K562 (cell line): Measurements from ENCODE around the gene PIGC. TPM values are rescaled to one million over a fixed set of nuclear protein-coding genes. Genes with fewer than 3 reads are reported as not detected.

ENCODE experiments used
- E2F3 ChIP-seq: fragments of 250-450 bp; sonication (Bioruptor Pico); IDR thresholded peaks from 2 replicates; pipeline ENCODE4 v1.4.0; 2020; ENCODE audit warnings: mild to moderate bottlenecking
- GATAD2A ChIP-seq: fragments of 450-650 bp; IDR thresholded peaks from 2 replicates; pipeline ENCODE4 v1.6.1; 2017
- HDAC1 ChIP-seq, 2 experiments: fragments of 450-650 bp; IDR thresholded peaks; 2 replicates each; pipeline ENCODE4 v1.6.1; 2016 to 2017; ENCODE audit warnings: inconsistent platforms in 1 of 2, mild to moderate bottlenecking in 1 of 2, moderate library complexity in 1 of 2
- KDM5B ChIP-seq: fragments of 200-600 bp; sonication (generic); IDR thresholded peaks from 2 replicates; pipeline ENCODE4 v1.6.1; 2012; ENCODE audit warnings: low read depth, mild to moderate bottlenecking, moderate library complexity, low read length, control low read depth, inconsistent platforms; ENCODE audit not compliant: insufficient replicate concordance
- KLF6 ChIP-seq: fragments of 250-450 bp; sonication (Bioruptor Pico); IDR thresholded peaks from 2 replicates; pipeline ENCODE4 v1.4.0; 2020; ENCODE audit warnings: mild to moderate bottlenecking, moderate library complexity, borderline replicate concordance
- NCOA1 ChIP-seq: fragments of 450-650 bp; IDR thresholded peaks from 2 replicates; pipeline ENCODE4 v1.6.1; 2016; ENCODE audit warnings: low read depth
- NFE2L1 ChIP-seq: fragments of 450-650 bp; IDR thresholded peaks from 2 replicates; pipeline ENCODE4 v1.6.1; 2016; ENCODE audit warnings: missing genetic modification characterization, low read depth, mild to moderate bottlenecking, missing compliant biosample characterization, moderate library complexity, borderline replicate concordance
- SRSF9 ChIP-seq: fragments of 200-400 bp; formaldehyde crosslinking; IDR thresholded peaks from 2 replicates; pipeline ENCODE4 v1.6.1; 2017; ENCODE audit warnings: low read depth, low read length, borderline replicate concordance
- ZNF12 ChIP-seq: sonication (generic); formaldehyde crosslinking; IDR thresholded peaks from 2 replicates; pipeline ENCODE4 v1.4.0; 2020; ENCODE audit warnings: mild to moderate bottlenecking, missing genetic modification reagents
- ZNF239 ChIP-seq: fragments of 250-450 bp; sonication (Bioruptor Pico); IDR thresholded peaks from 2 replicates; pipeline ENCODE4 v1.4.0; 2020; ENCODE audit warnings: mild to moderate bottlenecking
- ZNF354B ChIP-seq: fragments of 250-450 bp; sonication (Bioruptor Pico); IDR thresholded peaks from 2 replicates; pipeline ENCODE4 v1.4.0; 2020
- polyA plus RNA-seq, 8 experiments: library from polyadenylated mRNA; depleted of rRNA in 4 of 8; stranded (reverse) in 5 of 8; unstranded in 3 of 8; fragments of >200 nt; fragmentation: Nextera tagmentation in 2 of 8; fragmentation: Illumina TruSeq in 1 of 8; extraction: Ambion mirVana in 2 of 8; extraction: Trizol in 1 of 8; gene quantifications; 2 replicates each; pipeline versions ENCODE4 v1.2.1 to v1.2.3, GENCODE V29; 2011 to 2014; ENCODE audit warnings: inconsistent platforms in 1 of 8, missing spikeins in 1 of 8
- total RNA-seq, 7 experiments: library from RNA; depleted of rRNA in 6 of 7; stranded (reverse); fragments of >200 nt in 6 of 7; fragmentation: Illumina TruSeq in 2 of 7; extraction: Trizol in 2 of 7; gene quantifications; 2 replicates each; pipeline versions ENCODE4 v1.2.1 to v1.2.3, GENCODE V29; 2011 to 2021; ENCODE audit warnings: low replicate concordance in 1 of 7
- TF ChIP-seq, protein P1 (sequence below), 3 experiments: fragments of 200-800 bp in 1 of 3; sonication (Bioruptor generic) in 1 of 3; sonication (generic) in 1 of 3; formaldehyde crosslinking in 1 of 3; IDR thresholded peaks; 2 replicates each; pipeline versions ENCODE4 v1.6.1 to v1.8.0; 2016 to 2022; ENCODE audit warnings: mild to moderate bottlenecking in 2 of 3, missing compliant biosample characterization in 2 of 3, missing genetic modification characterization in 2 of 3, missing genetic modification reagents in 1 of 3
- TF ChIP-seq, protein P2 (sequence below): fragments of 450-650 bp; formaldehyde crosslinking; IDR thresholded peaks from 2 replicates; pipeline ENCODE4 v1.4.0; 2022; ENCODE audit warnings: mild to moderate bottlenecking, moderate library complexity
- TF ChIP-seq, protein P3 (sequence below), 3 experiments: fragments of 200-800 bp in 1 of 3; fragments of 250-450 bp in 1 of 3; fragments of 450-650 bp in 1 of 3; sonication (Bioruptor Pico) in 1 of 3; sonication (Bioruptor generic) in 1 of 3; formaldehyde crosslinking in 1 of 3; IDR thresholded peaks; 2 replicates each; pipeline versions ENCODE4 v1.6.1 to v1.8.0; 2016 to 2022; ENCODE audit warnings: mild to moderate bottlenecking in 2 of 3, missing genetic modification characterization in 2 of 3, missing compliant biosample characterization in 1 of 3, moderate library complexity in 1 of 3
- TF ChIP-seq, protein P4 (sequence below): fragments of 200-800 bp; sonication (Bioruptor generic); IDR thresholded peaks from 2 replicates; pipeline ENCODE4 v1.6.1; 2017; ENCODE audit warnings: missing genetic modification characterization, missing compliant biosample characterization
- TF ChIP-seq, protein P5 (sequence below): IDR thresholded peaks from 2 replicates; pipeline ENCODE4 v1.6.1; 2014; ENCODE audit warnings: antibody characterized with exemption

The PIGC gene
- total and polyA plus RNA-seq, 9 of the 15 experiments (the other 6 are each of a cell fraction or from before 2014, with no cell fraction given), result 30.5 to 97.9 (median 54.7) TPM

DNA sequence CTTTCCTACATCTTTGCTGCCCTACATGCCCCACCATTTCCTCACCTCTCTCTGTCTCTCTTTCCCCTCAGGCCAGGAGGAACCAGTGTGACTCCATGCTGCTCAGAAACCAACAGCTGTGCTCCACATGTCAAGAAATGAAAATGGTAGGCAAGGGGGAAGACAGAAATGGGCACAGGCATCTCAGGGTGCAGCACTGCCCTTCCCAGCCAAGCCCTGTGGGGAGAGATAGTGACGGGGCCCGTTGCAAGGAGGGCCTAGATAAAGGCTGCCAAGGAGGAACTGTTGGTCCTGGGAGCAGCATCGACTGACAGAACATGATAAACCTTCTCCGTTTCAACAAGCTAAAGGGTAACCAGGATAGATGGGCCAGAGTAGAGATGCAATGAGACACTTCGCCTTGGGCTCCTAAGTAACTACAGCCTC, 12.5 kb upstream of the PIGC start (continued):
- TF ChIP-seq, protein P1, sequence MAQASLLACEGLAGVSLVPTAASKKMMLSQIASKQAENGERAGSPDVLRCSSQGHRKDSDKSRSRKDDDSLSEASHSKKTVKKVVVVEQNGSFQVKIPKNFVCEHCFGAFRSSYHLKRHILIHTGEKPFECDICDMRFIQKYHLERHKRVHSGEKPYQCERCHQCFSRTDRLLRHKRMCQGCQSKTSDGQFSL (CRISPR knock-in tag; IDR thresholded peaks at IDR 0.05), result no peak
- TF ChIP-seq, protein P1 (tag; IDR thresholded peaks at IDR 0.05), result peak in 1 of 2 experiments; percentile 80; a peak in 1 of 4 replicates
- no peak for TF ChIP-seq ZNF354B (CRISPR knock-in tag)
- peak; percentile 59 for TF ChIP-seq ZNF239
- TF ChIP-seq, protein P2, sequence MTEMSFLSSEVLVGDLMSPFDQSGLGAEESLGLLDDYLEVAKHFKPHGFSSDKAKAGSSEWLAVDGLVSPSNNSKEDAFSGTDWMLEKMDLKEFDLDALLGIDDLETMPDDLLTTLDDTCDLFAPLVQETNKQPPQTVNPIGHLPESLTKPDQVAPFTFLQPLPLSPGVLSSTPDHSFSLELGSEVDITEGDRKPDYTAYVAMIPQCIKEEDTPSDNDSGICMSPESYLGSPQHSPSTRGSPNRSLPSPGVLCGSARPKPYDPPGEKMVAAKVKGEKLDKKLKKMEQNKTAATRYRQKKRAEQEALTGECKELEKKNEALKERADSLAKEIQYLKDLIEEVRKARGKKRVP, result peak; percentile 75
- no peak for TF ChIP-seq KDM5B
- no peak for TF ChIP-seq SRSF9
- TF ChIP-seq NCOA1, result no peak; the same call in 1 of the 2 replicates
- TF ChIP-seq, protein P3, sequence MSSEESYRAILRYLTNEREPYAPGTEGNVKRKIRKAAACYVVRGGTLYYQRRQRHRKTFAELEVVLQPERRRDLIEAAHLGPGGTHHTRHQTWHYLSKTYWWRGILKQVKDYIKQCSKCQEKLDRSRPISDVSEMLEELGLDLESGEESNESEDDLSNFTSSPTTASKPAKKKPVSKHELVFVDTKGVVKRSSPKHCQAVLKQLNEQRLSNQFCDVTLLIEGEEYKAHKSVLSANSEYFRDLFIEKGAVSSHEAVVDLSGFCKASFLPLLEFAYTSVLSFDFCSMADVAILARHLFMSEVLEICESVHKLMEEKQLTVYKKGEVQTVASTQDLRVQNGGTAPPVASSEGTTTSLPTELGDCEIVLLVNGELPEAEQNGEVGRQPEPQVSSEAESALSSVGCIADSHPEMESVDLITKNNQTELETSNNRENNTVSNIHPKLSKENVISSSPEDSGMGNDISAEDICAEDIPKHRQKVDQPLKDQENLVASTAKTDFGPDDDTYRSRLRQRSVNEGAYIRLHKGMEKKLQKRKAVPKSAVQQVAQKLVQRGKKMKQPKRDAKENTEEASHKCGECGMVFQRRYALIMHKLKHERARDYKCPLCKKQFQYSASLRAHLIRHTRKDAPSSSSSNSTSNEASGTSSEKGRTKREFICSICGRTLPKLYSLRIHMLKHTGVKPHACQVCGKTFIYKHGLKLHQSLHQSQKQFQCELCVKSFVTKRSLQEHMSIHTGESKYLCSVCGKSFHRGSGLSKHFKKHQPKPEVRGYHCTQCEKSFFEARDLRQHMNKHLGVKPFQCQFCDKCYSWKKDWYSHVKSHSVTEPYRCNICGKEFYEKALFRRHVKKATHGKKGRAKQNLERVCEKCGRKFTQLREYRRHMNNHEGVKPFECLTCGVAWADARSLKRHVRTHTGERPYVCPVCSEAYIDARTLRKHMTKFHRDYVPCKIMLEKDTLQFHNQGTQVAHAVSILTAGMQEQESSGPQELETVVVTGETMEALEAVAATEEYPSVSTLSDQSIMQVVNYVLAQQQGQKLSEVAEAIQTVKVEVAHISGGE (CRISPR knock-in tag; IDR thresholded peaks at IDR 0.05), result peak in 1 of 3 experiments; percentile 89; a peak in 2 of 6 replicates
- peak; percentile 88 for TF ChIP-seq E2F3 (CRISPR knock-in tag)
- TF ChIP-seq ZNF12 (CRISPR knock-in tag), result no peak
- TF ChIP-seq NFE2L1 (tag), result no peak
- TF ChIP-seq, protein P4, sequence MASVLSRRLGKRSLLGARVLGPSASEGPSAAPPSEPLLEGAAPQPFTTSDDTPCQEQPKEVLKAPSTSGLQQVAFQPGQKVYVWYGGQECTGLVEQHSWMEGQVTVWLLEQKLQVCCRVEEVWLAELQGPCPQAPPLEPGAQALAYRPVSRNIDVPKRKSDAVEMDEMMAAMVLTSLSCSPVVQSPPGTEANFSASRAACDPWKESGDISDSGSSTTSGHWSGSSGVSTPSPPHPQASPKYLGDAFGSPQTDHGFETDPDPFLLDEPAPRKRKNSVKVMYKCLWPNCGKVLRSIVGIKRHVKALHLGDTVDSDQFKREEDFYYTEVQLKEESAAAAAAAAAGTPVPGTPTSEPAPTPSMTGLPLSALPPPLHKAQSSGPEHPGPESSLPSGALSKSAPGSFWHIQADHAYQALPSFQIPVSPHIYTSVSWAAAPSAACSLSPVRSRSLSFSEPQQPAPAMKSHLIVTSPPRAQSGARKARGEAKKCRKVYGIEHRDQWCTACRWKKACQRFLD (CRISPR knock-in tag), result peak; percentile 96
- peak; percentile 59; the same call in 1 of the 2 replicates for TF ChIP-seq KLF6 (CRISPR knock-in tag)
- peak; percentile 90 for TF ChIP-seq GATAD2A
- TF ChIP-seq, protein P5, sequence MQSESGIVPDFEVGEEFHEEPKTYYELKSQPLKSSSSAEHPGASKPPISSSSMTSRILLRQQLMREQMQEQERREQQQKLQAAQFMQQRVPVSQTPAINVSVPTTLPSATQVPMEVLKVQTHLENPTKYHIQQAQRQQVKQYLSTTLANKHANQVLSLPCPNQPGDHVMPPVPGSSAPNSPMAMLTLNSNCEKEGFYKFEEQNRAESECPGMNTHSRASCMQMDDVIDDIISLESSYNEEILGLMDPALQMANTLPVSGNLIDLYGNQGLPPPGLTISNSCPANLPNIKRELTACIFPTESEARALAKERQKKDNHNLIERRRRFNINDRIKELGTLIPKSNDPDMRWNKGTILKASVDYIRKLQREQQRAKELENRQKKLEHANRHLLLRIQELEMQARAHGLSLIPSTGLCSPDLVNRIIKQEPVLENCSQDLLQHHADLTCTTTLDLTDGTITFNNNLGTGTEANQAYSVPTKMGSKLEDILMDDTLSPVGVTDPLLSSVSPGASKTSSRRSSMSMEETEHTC, result no peak; the same call in 1 of the 2 replicates
- TF ChIP-seq HDAC1 (IDR thresholded peaks at IDR 0.05), result peak in 1 of 2 experiments; percentile 48; a peak in 2 of 4 replicates
